KOPT-K1 (cell line): ENCODE measurements around the gene KCTD14.
"Not testable (repeated sequence)": the region's sequence is repeated elsewhere in the genome, so short reads cannot be mapped to it uniquely, and the experiment has no call there.

Experiments used
- H3K27ac ChIP-seq: fragments of 200-600 bp; sonication (generic); 2 replicates; pipeline ENCODE4 v1.5.1; 2016; ENCODE audit warnings: antibody characterized with exemption, mild to moderate bottlenecking, low read depth, low read length; ENCODE audit not compliant: poor library complexity, severe bottlenecking
- H3K36me3 ChIP-seq: fragments of 200-600 bp; sonication (generic); 2 replicates; pipeline ENCODE4 v1.5.1; 2017; ENCODE audit warnings: antibody characterized with exemption, mild to moderate bottlenecking, low read length, moderate library complexity; ENCODE audit not compliant: insufficient read depth
- H3K9me3 ChIP-seq: fragments of 200-600 bp; sonication (generic); 2 replicates; pipeline ENCODE4 v1.5.1; 2017; ENCODE audit warnings: antibody characterized with exemption, low read length, mild to moderate bottlenecking; ENCODE audit not compliant: insufficient read depth, poor library complexity, severe bottlenecking

Gene KCTD14

DNA sequence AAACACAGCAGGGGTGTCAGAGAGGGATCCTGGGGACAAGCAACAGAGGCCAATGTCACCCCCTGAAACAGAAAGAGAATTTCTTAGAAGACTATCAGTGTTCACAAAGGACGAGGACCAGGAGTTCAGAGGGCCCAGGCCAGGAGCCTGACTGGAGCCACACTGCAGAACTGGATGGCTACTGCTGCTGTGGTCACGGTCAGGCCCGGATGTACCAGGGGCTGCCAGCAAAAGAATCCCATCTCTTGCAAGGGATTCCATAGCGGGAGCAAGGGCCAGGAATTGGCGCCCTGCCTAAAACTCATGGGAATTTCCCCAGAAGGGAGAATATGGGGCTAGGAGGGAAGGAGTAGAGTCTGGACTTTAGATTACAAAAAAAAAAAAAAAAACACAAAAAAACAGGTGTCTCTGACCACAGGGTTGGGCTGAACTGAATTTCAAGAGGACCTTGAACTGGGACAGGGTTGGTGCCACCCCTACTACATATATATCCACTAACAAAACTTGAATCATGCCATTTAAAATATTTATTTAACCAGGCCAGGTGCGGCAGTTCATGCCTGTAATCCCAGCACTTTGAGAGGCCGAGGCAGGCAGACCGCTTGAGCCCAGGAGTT, 15.7 kb upstream of the KCTD14 start:
- Histone ChIP-seq H3K27ac (no peak overlapping the region), H3K9me3 (no peaks in the 10 kb centered on the region)

DNA sequence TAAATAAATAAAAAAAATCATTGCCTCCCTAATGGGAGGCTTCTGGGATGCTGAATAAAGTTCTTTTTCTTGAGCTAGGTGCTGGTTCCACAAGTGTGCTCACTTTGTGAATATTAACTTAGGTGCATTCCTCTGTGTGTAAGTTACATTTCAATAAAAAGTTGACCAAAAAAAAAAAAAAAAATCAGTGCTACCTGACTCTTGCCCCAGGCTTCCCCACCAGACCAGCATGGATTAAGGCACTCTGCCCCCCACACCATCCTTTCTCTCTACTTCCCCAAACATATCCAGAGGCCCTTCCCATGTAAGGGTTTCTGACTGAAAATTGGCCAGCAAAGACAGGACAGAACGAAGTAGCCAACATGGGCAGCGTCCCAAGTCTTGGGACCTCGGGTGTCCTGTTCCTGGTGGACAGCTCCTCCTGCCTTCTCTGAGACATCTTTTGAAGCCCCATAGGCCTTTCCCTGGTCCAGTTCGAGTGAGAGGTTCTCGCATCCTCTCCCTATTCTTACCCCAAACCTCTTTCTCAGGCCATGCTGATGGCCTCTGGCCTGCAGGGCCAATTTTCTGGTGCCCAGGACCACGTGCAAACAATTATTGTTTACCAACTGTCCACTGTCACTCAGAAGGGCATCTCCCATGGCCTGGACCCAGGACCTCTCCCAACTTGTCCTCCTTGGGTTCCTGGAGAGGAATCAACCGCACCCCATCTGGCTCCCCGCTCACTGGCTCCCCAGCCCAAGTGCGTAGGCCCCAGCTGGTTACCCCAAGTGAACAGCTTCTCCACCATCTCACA, 14.9 kb upstream of the KCTD14 start:
- Histone ChIP-seq H3K9me3 (no peaks in the 10 kb centered on the region), H3K27ac (no peak overlapping the region), H3K36me3 (no peaks in the 10 kb centered on the region)

More for the DNA sequence above, 15.7 kb upstream of the KCTD14 start:
- H3K36me3 ChIP-seq = no peaks in the 10 kb centered on the region

DNA sequence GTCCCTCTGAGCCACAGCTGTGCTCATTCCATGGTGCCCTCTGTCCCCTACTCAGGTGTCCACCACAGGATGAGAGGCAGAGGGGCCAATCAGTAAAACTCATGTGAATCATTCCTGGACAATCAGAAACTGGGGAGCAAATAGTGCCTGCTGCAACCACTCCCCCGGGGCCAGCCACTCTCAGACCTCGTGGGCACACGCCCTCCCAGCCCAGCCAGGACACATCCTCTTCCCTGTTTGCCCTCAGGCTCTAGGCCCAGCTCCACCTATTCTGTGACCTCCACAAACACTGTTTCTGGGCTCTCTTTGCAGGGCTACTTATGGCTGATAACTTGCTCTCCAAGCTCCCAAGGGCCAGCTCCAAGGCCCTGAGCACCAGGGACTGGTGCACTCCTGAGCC, 14.0 kb upstream of the KCTD14 start:
- Histone ChIP-seq H3K9me3 (no peaks in the 10 kb centered on the region), H3K27ac (no peak overlapping the region), H3K36me3 (no peaks in the 10 kb centered on the region)

DNA sequence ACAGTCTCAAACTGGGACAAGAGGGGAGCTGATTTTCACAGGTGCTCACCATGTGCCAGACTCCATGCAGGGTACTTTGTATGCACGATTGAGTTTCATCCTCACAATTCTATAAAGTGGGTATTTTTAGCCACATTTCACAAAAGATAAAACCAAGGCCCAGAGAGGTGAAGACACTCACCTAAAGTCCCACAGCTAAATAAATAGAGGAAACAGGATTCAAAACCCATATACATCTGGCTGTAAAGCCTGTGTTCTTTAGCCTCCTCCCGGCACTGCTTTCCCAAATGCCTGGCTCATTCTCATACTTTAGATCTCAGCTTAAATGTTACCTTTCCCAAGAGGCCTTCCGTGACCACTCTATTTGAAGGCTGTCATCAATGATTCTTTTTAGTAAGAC, 13.2 kb upstream of the KCTD14 start:
- Histone ChIP-seq H3K27ac (no peak overlapping the region), H3K36me3 (no peaks in the 10 kb centered on the region), H3K9me3 (no peaks in the 10 kb centered on the region)

DNA sequence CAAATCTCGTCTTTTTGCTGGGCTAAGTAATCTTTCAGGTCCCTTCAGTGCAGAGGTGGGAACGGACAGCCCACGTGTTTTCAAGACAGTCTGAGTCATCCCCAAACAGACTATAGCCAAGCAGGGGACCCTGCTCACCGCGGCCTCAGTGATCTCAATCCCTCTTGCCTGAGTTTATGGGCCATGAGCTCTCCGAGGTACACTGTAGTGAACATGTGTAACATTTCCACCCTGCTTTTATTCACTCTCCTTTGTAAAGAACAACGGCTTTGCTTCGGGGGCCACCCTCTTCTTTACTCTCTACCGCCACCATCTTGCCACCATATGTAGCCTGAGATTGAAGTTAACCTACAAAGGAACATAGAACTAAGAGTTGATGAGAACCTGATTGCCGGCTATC, 11.5 kb upstream of the KCTD14 start:
- H3K36me3 ChIP-seq = no peaks in the 10 kb centered on the region
- no peak overlapping the region for H3K27ac ChIP-seq
- no peaks in the 10 kb centered on the region for H3K9me3 ChIP-seq

DNA sequence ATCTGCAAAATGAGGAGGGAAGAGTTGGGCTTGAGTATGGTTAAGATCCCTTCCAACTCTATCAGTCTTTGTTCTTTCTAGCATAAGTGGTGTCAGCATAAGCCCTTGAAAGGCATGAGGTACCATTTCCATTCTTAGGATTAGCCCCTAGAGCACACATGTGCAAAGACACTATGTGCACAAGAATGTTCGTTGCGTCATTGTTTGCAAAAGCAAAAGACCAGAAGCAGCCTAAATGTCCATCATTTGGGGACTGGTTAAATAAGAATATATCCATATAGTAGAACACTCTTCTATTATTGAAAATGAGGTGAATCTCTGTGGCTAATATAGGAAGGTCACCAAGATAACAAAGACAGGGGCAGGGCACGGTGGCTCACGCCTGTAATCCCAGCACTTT, 10.0 kb upstream of the KCTD14 start:
- no peaks in the 10 kb centered on the region for H3K36me3 ChIP-seq
- H3K9me3 ChIP-seq = no peaks in the 10 kb centered on the region
- H3K27ac ChIP-seq = no peak overlapping the region

DNA sequence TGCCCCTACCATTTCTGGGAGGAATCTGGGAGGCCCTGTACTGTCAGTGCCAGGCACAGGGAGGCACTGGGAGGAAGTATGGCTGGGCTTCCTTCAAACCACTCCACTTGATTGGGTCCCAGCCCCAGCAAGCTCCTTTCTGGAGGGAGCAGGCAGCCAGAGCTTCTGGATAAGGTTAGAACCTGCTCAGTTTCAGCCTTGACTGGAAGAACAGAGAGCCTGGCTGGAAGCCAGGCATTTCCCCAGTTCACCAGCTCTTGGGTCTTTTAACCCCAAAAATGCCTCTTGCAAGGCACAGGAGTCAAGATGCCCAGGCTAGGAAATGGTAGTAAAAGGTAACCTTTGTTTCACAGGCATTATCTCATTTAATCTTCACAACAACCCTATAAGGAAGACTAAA, 9.0 kb upstream of the KCTD14 start:
- H3K27ac ChIP-seq = no peak overlapping the region
- no peaks in the 10 kb centered on the region for H3K36me3 ChIP-seq
- H3K9me3 ChIP-seq = no peaks in the 10 kb centered on the region

DNA sequence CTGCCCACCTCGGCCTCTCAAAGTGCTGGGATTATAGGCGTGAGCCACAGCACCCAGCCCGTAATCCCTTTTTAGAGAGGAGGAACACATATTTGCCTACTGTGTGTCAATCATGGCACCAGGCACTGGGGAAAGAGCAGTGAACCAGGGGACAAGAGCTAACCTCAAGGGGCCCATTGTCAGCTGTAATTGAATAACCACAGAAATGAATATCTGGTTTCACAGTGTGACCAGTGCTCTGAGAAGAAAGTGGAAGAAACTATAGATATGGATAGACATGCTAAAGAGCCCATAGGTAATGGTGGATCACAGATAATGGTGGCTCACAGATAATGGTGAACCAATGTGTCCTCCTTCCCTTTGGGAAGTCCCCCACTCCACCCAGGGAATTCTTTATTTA, 8.6 kb upstream of the KCTD14 start:
- no peaks in the 10 kb centered on the region for H3K36me3 ChIP-seq
- H3K27ac ChIP-seq = no peak overlapping the region

DNA sequence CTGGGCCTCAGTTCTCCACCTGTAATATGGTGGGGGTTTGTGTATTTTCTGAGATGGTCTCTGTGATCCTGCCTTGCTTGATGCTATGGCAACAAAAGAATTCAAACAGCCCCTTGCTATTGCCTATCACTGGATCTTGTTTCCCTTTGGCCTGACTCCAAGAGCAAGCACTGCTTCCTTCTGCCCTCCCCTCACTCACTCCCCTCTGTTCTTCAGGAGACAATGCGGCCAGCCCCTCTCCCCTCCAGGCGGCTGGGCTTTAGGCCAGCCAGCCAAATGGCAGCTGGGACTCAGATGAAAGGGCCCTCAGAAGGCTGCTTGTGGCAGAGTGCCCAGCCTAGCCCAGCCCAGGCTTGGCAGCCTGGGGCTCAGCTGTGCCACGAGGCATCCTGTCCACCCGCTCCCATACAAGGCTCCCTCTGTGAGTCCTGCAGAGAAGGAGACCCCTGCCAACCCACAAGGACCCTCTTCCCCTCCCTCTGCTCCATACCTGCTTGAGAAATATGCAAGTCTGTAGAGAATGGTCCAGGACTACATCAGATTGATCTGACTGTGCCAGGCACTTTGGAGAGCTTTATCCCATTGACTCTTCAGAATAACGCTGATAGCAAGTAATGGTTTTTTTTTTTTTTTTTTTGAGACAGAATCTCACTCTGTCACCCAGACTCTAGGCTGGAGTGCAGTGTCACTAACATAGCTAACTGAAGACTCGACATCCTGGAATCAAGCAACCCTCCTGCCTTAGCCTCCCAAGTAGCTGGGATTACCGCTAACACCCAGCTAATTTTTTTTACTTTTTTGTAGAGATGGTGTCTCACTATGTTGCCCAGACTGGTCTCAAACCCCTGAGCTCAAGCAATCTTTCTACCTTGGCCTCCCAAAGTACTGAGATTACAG, 7.6 kb upstream of the KCTD14 start:
- H3K9me3 ChIP-seq = no peaks in the 10 kb centered on the region
- H3K27ac ChIP-seq = no peak overlapping the region
- H3K36me3 ChIP-seq = no peaks in the 10 kb centered on the region

More for the DNA sequence above, 8.6 kb upstream of the KCTD14 start:
- no peaks in the 10 kb centered on the region for H3K9me3 ChIP-seq

DNA sequence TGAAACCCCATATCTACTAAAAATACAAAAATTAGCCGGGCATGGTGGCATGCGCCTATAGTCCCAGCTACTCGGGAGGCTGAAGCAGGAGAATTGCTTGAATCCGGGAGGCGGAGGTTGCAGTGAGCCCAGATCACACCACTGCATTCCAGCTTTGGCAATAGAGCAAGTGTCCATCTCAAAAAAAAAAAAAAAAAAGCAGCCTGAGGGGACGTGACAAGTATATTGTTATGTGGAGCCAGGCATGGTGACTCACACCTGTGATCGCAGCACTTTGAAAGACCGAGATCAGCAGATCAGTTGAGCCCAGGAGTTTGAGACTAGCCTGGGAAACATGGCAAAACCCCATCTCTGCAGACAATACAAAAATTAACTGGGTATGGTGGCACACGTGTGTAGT, 5.3 kb upstream of the KCTD14 start:
- H3K27ac ChIP-seq, H3K36me3 ChIP-seq, H3K9me3 ChIP-seq: not testable (repeated sequence)

DNA sequence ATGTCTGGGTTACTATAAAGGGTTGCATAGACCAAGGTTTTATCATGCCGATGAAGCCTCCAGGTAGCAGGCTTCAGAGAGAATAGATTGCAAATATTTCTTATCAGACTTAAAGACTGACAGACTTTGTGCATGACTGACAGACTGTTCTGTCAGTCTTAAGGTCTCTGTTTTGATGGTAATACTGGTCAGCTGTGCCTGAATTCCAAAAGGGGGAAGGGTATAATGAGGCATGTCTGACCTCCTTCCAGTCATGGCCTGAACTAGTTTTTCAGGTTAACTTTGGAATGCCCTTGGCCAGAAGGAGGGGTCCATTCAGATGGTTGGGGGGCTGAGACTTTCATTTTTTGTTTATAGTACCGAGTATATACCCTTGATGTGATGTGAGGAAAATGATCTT, 4.7 kb upstream of the KCTD14 start:
- H3K9me3 ChIP-seq = no peaks in the 10 kb centered on the region
- H3K27ac ChIP-seq = no peak overlapping the region
- no peaks in the 10 kb centered on the region for H3K36me3 ChIP-seq

DNA sequence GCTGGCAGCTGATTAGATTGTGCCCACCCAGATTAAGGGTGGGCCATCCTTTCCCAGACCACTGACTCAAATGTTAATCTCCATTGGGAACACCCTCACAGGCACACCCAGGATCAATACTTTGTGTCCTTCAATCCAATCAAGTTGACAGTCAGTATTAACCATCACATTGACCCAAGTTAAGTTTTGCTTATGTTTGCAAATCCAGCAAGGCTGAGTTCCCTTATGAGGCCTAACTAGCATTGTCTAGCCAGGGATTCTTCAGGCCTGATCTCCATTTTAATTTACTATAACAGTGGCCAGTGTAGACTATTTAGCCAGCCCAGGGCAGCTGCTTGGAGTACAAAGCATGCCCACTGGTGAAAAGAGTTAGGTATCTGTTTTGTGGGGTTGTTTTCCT, 2.3 kb upstream of the KCTD14 start:
- no peaks in the 10 kb centered on the region for H3K36me3 ChIP-seq
- H3K27ac ChIP-seq = no peak overlapping the region
- no peaks in the 10 kb centered on the region for H3K9me3 ChIP-seq

DNA sequence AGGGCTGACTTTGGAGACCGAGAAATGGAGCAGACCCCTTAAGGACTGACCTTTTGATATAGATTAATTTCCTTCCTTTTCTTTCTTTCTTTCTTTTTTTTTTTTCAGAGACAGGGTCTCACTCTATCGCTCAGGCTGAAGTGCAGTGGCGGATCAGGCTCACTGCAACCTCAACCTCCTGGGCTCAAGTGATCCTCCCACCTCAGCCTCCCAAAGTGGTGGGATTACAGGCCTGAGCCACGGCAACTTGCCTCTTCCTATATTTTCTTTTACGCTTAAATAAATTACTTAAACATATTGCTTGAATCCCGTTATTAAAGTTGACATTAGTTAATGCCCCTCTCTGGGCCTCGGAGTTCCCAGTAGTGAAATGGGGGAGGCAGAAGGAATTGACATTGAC, 350 bp upstream of the KCTD14 start:
- Histone ChIP-seq H3K27ac (no peak overlapping the region), H3K9me3 (no peaks in the 10 kb centered on the region), H3K36me3 (no peaks in the 10 kb centered on the region)

DNA sequence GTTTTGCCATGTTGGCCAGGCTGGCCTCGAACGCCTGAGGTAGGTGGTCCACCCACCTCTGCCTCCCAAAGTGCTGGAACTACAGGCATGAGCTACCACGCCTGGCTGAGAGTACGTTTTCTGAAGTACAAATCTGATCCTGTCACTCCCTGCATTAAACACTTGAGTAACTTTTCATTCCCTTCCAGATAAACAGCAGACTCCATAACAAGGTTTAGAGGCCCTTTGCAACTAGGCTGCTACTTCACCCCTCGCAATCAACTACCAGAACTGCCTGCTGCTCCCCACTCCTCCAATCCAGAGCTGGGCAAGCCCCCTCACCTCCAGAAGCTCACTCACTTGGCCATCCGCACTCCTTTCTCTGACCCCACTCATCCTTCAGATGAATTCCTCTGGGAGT, 1.5 kb downstream of the KCTD14 start:
- H3K9me3 ChIP-seq = no peaks in the 10 kb centered on the region
- H3K27ac ChIP-seq = no peak overlapping the region
- H3K36me3 ChIP-seq = no peaks in the 10 kb centered on the region

DNA sequence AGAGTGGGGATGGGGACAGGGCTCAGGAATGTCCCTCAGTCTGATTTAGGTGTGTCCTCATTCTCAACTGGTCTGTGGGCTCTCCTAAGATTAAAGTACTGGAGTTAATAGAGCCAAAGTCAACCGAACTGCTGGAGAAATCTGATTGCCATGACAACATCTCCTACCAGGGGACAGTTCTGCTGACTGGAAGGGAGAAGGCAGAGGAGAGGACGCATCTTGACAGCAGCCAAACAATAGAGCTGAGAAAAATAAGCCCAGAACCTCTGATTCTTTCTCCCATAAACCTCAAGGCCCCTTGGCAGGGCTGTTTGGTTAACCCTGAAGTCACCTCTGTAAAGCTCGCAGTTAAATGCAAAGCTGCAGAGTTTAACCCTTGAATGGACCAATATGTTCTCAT, 2.8 kb downstream of the KCTD14 start:
- Histone ChIP-seq H3K9me3 (no peaks in the 10 kb centered on the region), H3K36me3 (no peaks in the 10 kb centered on the region), H3K27ac (no peak overlapping the region)
